GM18526 (cell line): ENCODE results near the gene SAP130.

Experiments used
- POLR2A ChIP-seq: IDR thresholded peaks from 3 replicates; pipeline ENCODE4 v1.6.1; 2011; ENCODE audit not compliant: insufficient read length; ENCODE audit errors: extremely low read depth

SAP130 gene

GRCh38 chr2:128027801-128028667 is at the start of gene SAP130:
TSS of gene SAP130 (minus strand) at chr2:128028059. CDS start at chr2:128026292, 1,767 bp downstream.
- peak; percentile 45 for TF ChIP-seq POLR2A

- TF ChIP-seq POLR2A: no peak
Measured at GRCh38 chr2:128076461-128077106, 48.7 kb upstream of the SAP130 start.

DNA sequence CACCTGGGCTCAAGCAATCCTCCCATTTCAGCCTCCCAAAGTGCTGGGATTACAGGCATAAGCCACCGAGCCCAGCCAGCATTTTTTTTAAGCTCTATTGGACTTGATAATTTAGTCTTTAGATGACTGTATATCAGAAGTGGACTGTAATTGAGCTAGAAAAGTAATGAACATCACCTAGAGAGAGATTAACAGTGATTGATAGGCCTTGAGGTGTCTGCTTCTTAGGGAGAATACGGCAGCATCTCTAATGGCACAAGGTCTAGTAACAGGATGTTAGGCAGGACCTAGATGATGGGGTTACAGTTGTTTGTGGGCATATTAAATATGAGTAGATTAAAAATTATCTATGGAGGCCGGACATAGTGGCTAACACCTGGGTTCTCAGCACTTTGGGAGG is 45.4 kb upstream of the SAP130 start:
- TF ChIP-seq POLR2A: no peak

DNA sequence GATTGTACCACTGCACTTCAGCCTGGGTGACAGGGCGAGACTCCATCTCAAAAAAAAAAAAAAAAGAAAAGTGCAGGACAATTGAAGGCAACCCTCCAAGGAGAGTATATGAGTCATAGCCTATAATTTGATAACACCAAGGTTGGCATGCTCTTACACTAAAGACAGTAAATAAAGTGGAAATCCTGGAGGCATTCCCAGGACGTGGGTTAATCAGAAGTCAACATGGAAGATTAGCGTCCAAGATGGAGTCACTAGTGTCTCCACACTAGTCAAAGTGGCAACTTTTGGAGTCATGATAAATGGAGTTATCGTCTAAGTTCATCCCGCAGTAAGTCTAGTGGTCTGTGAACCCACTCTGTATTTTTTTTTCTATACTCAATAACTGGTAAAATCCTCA is 41.9 kb upstream of the SAP130 start:
- no peak for TF ChIP-seq POLR2A

DNA sequence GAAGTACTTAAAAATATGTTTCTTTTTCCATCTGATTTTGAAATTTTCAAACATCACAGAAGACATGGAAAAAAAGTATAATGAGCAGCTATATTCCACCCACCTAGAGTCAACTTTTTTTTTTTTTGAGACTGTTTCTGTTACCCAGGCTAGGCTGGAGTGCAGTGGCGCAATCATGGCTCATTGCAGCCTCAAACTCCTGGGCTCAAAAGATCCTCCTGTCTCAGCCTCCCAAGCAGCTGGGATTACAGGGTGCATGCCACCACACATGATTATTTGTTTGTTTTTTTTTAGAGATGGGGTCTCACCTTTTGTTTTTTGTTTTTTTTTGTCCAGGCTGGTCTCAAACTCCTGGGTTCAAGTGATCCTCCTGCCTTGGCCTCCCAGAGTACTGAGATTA is 36.5 kb upstream of the SAP130 start:
- no peak for TF ChIP-seq POLR2A

DNA sequence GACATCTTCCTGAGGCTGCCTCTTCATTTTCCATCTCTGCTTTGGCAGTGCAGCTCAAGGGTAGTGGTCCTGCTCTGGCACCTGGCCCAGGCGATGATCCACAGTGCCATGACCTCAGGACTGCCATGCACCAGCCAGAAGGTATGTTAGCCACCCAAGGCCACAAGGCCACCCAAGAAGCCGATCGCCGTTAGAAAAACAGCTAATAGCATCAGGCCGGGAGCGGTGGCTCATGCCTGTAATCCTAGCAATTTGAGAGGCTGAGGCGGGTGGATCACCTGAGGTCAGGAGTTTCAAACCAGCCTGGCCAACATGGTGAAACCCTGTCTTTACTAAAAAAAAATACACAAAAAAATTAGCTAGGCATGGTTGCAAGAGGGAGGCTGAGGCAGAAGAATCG is 34.7 kb upstream of the SAP130 start:
- TF ChIP-seq POLR2A: no peak

- TF ChIP-seq POLR2A: no peak
Measured at GRCh38 chr2:128058114-128058513, 30.3 kb upstream of the SAP130 start.

DNA sequence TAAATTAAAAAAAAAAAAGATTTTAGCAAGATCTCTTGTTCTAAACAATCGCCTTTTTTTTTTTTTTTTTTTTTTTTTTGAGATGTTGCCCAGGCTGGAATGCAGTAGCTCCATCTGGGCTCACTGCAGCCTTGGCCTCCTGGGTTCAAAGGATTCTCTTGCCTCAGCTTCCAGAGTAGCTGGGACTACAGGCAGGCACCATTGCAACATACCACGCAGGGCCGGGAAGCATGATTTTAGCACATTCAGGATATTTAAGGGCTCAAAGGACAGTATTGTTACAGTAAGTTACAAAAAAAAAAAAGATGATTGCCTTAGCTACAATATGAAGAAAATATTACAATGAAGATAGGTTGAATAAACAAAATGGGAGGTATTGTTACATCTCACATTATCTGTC is 29.5 kb upstream of the SAP130 start:
- no peak for TF ChIP-seq POLR2A

DNA sequence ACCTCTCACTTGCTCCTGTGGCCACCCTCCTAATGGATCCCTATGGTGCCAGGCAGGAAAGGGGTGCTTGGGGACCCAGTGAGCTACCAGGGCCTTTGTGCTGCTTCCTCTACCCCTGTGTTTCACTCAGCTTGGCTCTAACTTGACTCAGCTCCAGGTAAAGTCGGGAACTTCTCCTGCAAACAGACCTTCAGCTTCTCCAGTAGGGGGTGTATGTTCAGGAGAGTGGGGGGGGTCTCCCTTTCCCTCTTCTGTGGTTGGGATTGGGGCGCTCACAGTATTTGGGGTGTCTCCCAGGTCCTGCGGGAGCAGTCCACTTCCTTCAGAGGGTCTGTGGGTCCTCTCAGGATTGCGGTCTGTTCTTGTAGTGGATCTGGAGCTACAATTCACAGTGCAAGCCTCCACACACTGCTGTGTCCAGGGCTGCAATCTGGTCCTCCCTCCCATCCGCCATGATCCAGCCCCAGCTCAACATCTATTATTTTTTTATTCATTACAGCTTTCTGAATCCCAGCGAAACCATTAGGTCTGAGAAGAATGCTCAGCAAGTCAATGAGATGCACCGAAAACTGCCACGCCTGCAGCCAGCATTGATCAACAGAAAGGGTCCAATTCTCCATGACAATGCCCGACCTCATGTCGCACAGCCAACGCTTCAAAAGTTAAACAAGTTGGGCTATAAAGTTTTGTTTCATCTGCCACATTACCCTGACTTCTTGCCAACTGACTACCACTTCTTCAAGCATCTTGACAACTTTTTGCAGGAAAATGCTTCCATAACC is 26.4 kb upstream of the SAP130 start:
- no peak for TF ChIP-seq POLR2A

GRCh38 chr2:128053331-128053730 is 25.5 kb upstream of the SAP130 start:
- no peak for TF ChIP-seq POLR2A

- TF ChIP-seq POLR2A: no peak
Measured at GRCh38 chr2:128043041-128043440, 15.2 kb upstream of the SAP130 start.

DNA sequence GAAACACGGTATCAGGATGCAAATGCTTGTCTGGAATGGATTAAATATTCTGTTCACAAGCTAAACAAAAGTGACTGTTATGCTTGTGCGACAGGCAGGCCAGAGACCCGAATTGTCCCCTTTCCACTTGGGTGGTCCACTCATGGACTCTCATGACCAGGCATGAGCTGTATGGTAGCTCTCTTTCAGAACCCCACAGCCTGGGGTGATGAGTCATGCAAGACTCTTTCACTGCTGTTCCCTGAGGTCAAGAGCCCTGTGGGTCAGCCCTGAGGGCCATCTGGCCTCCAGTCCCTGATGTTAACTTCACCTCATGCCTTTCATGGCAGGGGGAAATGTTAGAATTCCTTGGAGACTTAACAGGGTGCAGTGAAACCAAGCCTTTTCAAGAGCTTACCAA is 13.7 kb upstream of the SAP130 start:
- TF ChIP-seq POLR2A: no peak

DNA sequence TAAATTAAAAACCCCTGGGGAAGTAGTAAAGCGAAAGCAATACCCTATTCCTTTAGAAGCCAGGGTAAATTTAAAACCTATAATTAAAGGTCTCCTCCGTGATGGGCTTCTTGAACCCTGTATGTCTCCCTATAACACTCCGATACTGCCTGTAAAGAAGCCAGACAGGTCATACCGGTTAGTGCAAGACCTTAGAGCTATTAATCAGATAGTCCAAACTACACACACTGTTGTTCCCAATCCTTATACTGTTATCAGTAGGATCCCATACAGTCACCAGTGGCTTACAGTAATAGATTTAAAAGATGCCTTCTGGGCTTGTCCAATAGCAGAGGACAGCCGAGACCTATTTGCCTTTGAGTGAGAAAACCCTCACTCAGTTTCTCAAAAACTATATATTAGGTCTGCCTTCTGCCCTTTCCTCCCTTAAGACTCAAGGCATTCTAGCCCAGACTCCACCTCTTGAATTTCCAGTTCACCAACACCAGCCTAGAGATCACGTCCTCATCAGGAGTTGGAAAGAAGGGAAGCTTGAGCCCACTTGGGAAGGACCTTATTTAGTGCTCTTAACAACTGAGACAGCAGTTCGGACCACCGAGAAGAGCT is 12.4 kb upstream of the SAP130 start:
- no peak for TF ChIP-seq POLR2A

DNA sequence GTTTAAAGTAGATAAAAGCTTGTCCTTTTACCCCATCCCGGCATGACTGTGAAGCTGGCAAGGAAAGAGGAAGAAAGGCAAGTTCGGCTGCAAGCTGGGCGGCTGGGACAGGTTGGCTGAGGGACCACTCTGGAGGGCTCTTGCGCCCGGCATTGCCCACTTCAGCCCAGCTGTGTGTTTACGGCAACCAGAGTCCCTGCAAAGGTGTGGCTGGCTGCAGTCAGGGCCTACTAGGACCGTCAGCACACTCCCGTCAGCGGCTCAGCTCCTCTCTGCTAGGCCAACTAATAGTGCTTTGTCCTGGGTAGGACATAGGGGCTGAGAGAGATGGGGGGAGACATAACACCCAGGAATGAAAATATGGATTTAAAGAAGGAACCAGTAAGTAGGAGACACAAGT is 11.7 kb upstream of the SAP130 start:
- no peak for TF ChIP-seq POLR2A

DNA sequence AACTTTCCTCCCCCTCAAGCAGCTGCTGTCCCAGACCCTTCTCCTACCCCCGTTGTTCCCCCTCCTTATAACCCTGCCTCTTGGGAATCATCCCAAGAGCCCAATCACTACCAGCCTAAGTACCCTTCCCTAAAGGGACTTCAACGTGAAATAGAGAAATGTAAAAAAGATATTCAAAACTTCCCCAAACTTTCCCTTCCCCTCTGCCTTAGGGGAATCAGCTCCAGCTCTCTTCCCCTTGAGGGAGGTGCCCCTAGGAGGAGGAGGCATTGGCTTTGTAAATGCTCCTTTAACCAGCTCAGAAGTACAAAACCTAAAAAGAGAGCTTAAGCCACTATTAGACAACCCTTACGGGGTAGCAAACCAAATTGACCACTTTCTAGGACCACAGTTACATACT is 10.6 kb upstream of the SAP130 start:
- no peak for TF ChIP-seq POLR2A
